PC-9 (cell line): ENCODE results near the gene SPINT1.

ENCODE experiments used
- EZH2 ChIP-seq: fragments of 200-600 bp; sonication (generic); IDR thresholded peaks from 2 replicates; pipeline ENCODE4 v1.8.0; 2017; ENCODE audit warnings: antibody characterized with exemption, low read depth
- TF ChIP-seq, protein P1 (sequence below): fragments of 200-600 bp; sonication (generic); conservative IDR thresholded peaks from 2 replicates; pipeline ENCODE4 v1.6.1; 2017; ENCODE audit warnings: mixed run types, antibody characterized with exemption, mild to moderate bottlenecking, moderate library complexity

DNA sequence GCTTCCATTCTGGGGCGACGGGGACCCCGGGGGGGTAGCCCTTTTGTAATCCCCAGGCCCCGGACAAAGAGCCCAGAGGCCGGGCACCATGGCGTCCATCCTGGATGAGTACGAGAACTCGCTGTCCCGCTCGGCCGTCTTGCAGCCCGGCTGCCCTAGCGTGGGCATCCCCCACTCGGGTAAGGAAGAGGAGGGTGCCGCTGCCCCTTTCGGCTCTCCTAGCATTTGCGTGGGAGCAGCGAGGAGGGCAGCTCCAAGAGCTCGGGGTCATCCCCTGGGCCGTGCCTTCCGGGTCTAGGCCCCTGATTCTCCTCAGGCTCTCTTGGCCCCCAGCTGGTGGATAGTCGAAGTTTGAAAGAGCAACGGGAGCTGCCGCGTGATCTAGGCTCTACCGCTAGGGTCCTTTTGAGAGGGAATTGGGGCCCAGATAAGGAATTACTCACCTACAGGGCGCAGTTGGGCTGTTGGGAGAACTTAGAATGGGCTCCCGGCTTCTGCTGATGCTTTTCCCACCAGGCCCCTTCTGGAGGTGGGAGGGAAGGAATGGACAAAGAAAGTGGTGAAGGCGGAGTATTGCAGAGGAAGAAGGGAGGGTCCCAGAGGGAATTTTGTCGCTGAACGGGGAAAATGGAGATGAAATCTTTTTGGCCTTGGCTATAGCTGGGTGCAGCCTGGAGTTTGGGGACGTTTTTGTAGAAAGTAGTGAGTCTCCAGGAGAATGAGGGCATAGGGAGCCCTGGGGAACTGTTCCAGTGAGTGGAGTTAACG, 51.0 kb downstream of the SPINT1 start:
- TF ChIP-seq, protein P1, sequence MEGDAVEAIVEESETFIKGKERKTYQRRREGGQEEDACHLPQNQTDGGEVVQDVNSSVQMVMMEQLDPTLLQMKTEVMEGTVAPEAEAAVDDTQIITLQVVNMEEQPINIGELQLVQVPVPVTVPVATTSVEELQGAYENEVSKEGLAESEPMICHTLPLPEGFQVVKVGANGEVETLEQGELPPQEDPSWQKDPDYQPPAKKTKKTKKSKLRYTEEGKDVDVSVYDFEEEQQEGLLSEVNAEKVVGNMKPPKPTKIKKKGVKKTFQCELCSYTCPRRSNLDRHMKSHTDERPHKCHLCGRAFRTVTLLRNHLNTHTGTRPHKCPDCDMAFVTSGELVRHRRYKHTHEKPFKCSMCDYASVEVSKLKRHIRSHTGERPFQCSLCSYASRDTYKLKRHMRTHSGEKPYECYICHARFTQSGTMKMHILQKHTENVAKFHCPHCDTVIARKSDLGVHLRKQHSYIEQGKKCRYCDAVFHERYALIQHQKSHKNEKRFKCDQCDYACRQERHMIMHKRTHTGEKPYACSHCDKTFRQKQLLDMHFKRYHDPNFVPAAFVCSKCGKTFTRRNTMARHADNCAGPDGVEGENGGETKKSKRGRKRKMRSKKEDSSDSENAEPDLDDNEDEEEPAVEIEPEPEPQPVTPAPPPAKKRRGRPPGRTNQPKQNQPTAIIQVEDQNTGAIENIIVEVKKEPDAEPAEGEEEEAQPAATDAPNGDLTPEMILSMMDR: no peak; the same call in 1 of the 2 replicates
- TF ChIP-seq EZH2: no peak
